Measurements from ENCODE around the gene PPFIBP2. TPM values are rescaled to one million over a fixed set of nuclear protein-coding genes. Genes with fewer than 3 reads are reported as not detected.
A peak's percentile ranks its signal among the peaks of the same experiment; 100 is the strongest.

PPFIBP2 gene
- total and polyA plus RNA-seq, 10 of the 15 experiments (the other 5 are each of a cell fraction or from before 2014, with no cell fraction given) = 17.3 to 56.3 (median 39.2) TPM

DNA sequence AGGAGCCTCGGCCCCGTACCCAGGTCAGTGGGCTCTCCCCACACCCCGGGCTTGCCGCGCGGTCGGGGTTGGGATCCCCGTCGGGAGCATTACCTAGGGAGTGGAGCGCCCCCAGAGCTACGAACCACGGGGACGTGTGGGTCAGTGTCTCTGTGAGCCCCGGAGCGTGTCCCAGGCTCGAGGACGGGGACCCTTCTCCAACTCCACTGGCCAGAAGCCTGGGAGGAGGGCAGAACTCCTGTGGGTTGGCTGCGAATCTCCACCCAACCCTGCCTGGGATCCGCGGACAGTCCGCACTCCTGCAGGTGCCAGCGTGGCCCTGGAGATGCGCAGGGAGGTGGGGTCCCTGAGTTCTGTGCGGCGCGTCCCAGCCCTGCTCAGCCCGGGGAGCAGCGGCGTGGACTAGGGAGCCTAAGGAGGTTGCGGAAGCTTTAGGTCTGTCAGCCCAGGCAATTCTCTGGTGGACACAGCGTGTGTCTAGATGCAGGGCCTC lies 346 bp downstream of the PPFIBP2 start (continued):
- TF ChIP-seq, protein P1, sequence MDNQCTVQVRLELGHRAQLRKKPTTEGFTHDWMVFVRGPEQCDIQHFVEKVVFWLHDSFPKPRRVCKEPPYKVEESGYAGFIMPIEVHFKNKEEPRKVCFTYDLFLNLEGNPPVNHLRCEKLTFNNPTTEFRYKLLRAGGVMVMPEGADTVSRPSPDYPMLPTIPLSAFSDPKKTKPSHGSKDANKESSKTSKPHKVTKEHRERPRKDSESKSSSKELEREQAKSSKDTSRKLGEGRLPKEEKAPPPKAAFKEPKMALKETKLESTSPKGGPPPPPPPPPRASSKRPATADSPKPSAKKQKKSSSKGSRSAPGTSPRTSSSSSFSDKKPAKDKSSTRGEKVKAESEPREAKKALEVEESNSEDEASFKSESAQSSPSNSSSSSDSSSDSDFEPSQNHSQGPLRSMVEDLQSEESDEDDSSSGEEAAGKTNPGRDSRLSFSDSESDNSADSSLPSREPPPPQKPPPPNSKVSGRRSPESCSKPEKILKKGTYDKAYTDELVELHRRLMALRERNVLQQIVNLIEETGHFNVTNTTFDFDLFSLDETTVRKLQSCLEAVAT (IDR thresholded peaks at IDR 0.05) = peak; percentile 74
- TF ChIP-seq, protein P2, sequence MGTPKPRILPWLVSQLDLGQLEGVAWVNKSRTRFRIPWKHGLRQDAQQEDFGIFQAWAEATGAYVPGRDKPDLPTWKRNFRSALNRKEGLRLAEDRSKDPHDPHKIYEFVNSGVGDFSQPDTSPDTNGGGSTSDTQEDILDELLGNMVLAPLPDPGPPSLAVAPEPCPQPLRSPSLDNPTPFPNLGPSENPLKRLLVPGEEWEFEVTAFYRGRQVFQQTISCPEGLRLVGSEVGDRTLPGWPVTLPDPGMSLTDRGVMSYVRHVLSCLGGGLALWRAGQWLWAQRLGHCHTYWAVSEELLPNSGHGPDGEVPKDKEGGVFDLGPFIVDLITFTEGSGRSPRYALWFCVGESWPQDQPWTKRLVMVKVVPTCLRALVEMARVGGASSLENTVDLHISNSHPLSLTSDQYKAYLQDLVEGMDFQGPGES (IDR thresholded peaks at IDR 0.05) = 0 out of 2 replicates have a peak, but pooled peaks have one; percentile 1
- no peak for TF ChIP-seq CREM (IDR thresholded peaks at IDR 0.05; ENCODE audit: low read depth)
- TF ChIP-seq, protein P3, sequence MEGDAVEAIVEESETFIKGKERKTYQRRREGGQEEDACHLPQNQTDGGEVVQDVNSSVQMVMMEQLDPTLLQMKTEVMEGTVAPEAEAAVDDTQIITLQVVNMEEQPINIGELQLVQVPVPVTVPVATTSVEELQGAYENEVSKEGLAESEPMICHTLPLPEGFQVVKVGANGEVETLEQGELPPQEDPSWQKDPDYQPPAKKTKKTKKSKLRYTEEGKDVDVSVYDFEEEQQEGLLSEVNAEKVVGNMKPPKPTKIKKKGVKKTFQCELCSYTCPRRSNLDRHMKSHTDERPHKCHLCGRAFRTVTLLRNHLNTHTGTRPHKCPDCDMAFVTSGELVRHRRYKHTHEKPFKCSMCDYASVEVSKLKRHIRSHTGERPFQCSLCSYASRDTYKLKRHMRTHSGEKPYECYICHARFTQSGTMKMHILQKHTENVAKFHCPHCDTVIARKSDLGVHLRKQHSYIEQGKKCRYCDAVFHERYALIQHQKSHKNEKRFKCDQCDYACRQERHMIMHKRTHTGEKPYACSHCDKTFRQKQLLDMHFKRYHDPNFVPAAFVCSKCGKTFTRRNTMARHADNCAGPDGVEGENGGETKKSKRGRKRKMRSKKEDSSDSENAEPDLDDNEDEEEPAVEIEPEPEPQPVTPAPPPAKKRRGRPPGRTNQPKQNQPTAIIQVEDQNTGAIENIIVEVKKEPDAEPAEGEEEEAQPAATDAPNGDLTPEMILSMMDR (IDR thresholded peaks at IDR 0.05 in 2 of 3, conservative IDR thresholded peaks at IDR 0.05 in 1 of 3; ENCODE audit: control insufficient read depth in 2 of 3, extremely low read depth in 1 of 3, insufficient read depth in 1 of 3, low read depth in 3 of 3, low read length in 3 of 3) = no peak
- no peak for TF ChIP-seq RFX5 (IDR thresholded peaks at IDR 0.05; ENCODE audit: low read depth, low read length)
- no peak for TF ChIP-seq REST (IDR thresholded peaks at IDR 0.05; ENCODE audit: low read depth, low read length)
- no peak for TF ChIP-seq SREBF1 (IDR thresholded peaks at IDR 0.05; ENCODE audit: low read length)
- TF ChIP-seq HDGF (IDR thresholded peaks at IDR 0.05) = peak; percentile 49; the same call in 1 of the 2 replicates
- TF ChIP-seq ZNF622 (IDR thresholded peaks at IDR 0.05) = no peak
- no peak for TF ChIP-seq E4F1 (IDR thresholded peaks at IDR 0.05; ENCODE audit: borderline replicate concordance, partially characterized antibody)
- TF ChIP-seq FOXK2 (IDR thresholded peaks at IDR 0.05) = no peak
- TF ChIP-seq SIX5 (IDR thresholded peaks at IDR 0.05; ENCODE audit: low read depth, low read length, severe bottlenecking) = no peak
- TF ChIP-seq SIN3A (IDR thresholded peaks at IDR 0.05; ENCODE audit: low read depth, low read length) = no peak; the same call in 1 of the 2 replicates
- no peak for TF ChIP-seq PAX8 (IDR thresholded peaks at IDR 0.05)
- no peak for TF ChIP-seq STAT1 (conservative IDR thresholded peaks at IDR 0.05)
- TF ChIP-seq, protein P4, sequence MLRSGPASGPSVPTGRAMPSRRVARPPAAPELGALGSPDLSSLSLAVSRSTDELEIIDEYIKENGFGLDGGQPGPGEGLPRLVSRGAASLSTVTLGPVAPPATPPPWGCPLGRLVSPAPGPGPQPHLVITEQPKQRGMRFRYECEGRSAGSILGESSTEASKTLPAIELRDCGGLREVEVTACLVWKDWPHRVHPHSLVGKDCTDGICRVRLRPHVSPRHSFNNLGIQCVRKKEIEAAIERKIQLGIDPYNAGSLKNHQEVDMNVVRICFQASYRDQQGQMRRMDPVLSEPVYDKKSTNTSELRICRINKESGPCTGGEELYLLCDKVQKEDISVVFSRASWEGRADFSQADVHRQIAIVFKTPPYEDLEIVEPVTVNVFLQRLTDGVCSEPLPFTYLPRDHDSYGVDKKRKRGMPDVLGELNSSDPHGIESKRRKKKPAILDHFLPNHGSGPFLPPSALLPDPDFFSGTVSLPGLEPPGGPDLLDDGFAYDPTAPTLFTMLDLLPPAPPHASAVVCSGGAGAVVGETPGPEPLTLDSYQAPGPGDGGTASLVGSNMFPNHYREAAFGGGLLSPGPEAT (IDR thresholded peaks at IDR 0.05; ENCODE audit: low read depth) = no peak
- no peak for TF ChIP-seq RELA (IDR thresholded peaks at IDR 0.05; ENCODE audit: borderline replicate concordance, partially characterized antibody)
- TF ChIP-seq HDAC2 (IDR thresholded peaks at IDR 0.05) = no peak

Measured in GM12878 (cell line).